Measurements from ENCODE around the gene NLGN2.

The NLGN2 gene

GRCh38 chr17:7425756-7426155 lies 18.1 kb downstream of the NLGN2 start:
- Histone ChIP-seq H3K27ac (ENCODE audit: low read depth, low read length) (no peak overlapping the region), H3K27me3 (ENCODE audit: insufficient read depth, low read length, poor library complexity) (no peaks in the 10 kb centered on the region), H3K4me3 (ENCODE audit: low read length) (no peak overlapping the region), H2AK5ac (ENCODE audit: low read length) (no peak overlapping the region), H4K5ac (ENCODE audit: low read length) (no peak overlapping the region), H2BK5ac (ENCODE audit: low read length) (no peak overlapping the region), H2BK15ac (replicated peaks; ENCODE audit: low read depth) (no peak overlapping the region), H3K4me2 (ENCODE audit: low read length) (no peak overlapping the region), H3K79me2 (ENCODE audit: control insufficient read depth, insufficient read depth, low read length) (no peaks in the 10 kb centered on the region), H3K4me1 (ENCODE audit: control insufficient read depth, low read depth, low read length) (no peaks in the 10 kb centered on the region), H3K79me1 (ENCODE audit: low read length) (no peaks in the 10 kb centered on the region), H3K18ac (ENCODE audit: low read length) (no peak overlapping the region), H3K23ac (ENCODE audit: low read length) (no peak overlapping the region), H4K8ac (ENCODE audit: low read depth, low read length) (no peak overlapping the region), H3K36me3 (ENCODE audit: control insufficient read depth, insufficient read depth, low read length) (no peaks in the 10 kb centered on the region), H2BK120ac (ENCODE audit: low read depth, low read length) (no peak overlapping the region), H3K4ac (ENCODE audit: low read depth, low read length) (no peak overlapping the region), H3K9ac (ENCODE audit: low read length) (no peak overlapping the region), H3K56ac (ENCODE audit: low read length) (no peak overlapping the region)
- WGBS (ENCODE audit: extremely low coverage, insufficient coverage, low lambda C conversion rate): no CpG with 5 or more reads among the region's 8 CpGs
- DNase-seq: no peak

- H2BK15ac ChIP-seq (replicated peaks; ENCODE audit: low read depth): no peak overlapping the region
- H3K4me2 ChIP-seq (ENCODE audit: low read length): no peak overlapping the region
- H2AK5ac ChIP-seq (ENCODE audit: low read length): no peak overlapping the region
- no peak overlapping the region for H2BK5ac ChIP-seq (ENCODE audit: low read length)
- no peak for DNase-seq
- H3K36me3 ChIP-seq (ENCODE audit: control insufficient read depth, insufficient read depth, low read length): no peaks in the 10 kb centered on the region
- H3K4me1 ChIP-seq (ENCODE audit: control insufficient read depth, low read depth, low read length): no peaks in the 10 kb centered on the region
- no peak overlapping the region for H2BK120ac ChIP-seq (ENCODE audit: low read depth, low read length)
- no peak overlapping the region for H3K56ac ChIP-seq (ENCODE audit: low read length)
- no peak overlapping the region for H3K4ac ChIP-seq (ENCODE audit: low read depth, low read length)
- no peaks in the 10 kb centered on the region for H3K79me2 ChIP-seq (ENCODE audit: control insufficient read depth, insufficient read depth, low read length)
- no peaks in the 10 kb centered on the region for H3K79me1 ChIP-seq (ENCODE audit: low read length)
- H4K8ac ChIP-seq (ENCODE audit: low read depth, low read length): no peak overlapping the region
- H3K23ac ChIP-seq (ENCODE audit: low read length): no peak overlapping the region
- H3K27me3 ChIP-seq (ENCODE audit: insufficient read depth, low read length, poor library complexity): no peaks in the 10 kb centered on the region
- H3K27ac ChIP-seq (ENCODE audit: low read depth, low read length): no peak overlapping the region
- WGBS (ENCODE audit: extremely low coverage, insufficient coverage, low lambda C conversion rate): no CpG with 5 or more reads among the region's 33 CpGs
- no peak overlapping the region for H3K9ac ChIP-seq (ENCODE audit: low read length)
- H4K5ac ChIP-seq (ENCODE audit: low read length): no peak overlapping the region
- H3K18ac ChIP-seq (ENCODE audit: low read length): no peak overlapping the region
- no peak overlapping the region for H3K4me3 ChIP-seq (ENCODE audit: low read length)
Measured at GRCh38 chr17:7426203-7426863, 18.7 kb downstream of the NLGN2 start.

GRCh38 chr17:7426896-7427489 lies 19.3 kb downstream of the NLGN2 start:
- Histone ChIP-seq H2BK5ac (ENCODE audit: low read length) (no peak overlapping the region), H3K27ac (ENCODE audit: low read depth, low read length) (no peak overlapping the region), H3K4me1 (ENCODE audit: control insufficient read depth, low read depth, low read length) (no peaks in the 10 kb centered on the region), H3K79me1 (ENCODE audit: low read length) (no peaks in the 10 kb centered on the region), H3K36me3 (ENCODE audit: control insufficient read depth, insufficient read depth, low read length) (no peaks in the 10 kb centered on the region), H3K79me2 (ENCODE audit: control insufficient read depth, insufficient read depth, low read length) (no peaks in the 10 kb centered on the region), H3K9ac (ENCODE audit: low read length) (no peak overlapping the region), H4K8ac (ENCODE audit: low read depth, low read length) (no peak overlapping the region), H3K4me2 (ENCODE audit: low read length) (no peak overlapping the region), H4K5ac (ENCODE audit: low read length) (no peak overlapping the region), H3K4ac (ENCODE audit: low read depth, low read length) (no peak overlapping the region), H2BK15ac (replicated peaks; ENCODE audit: low read depth) (no peak overlapping the region), H3K56ac (ENCODE audit: low read length) (no peak overlapping the region), H3K18ac (ENCODE audit: low read length) (no peak overlapping the region), H3K27me3 (ENCODE audit: insufficient read depth, low read length, poor library complexity) (no peaks in the 10 kb centered on the region), H2BK120ac (ENCODE audit: low read depth, low read length) (no peak overlapping the region), H2AK5ac (ENCODE audit: low read length) (no peak overlapping the region), H3K23ac (ENCODE audit: low read length) (no peak overlapping the region), H3K4me3 (ENCODE audit: low read length) (no peak overlapping the region)
- WGBS (ENCODE audit: extremely low coverage, insufficient coverage, low lambda C conversion rate): no CpG with 5 or more reads among the region's 29 CpGs
- no peak for DNase-seq

- Histone ChIP-seq H4K8ac (ENCODE audit: low read depth, low read length) (no peak overlapping the region), H3K79me2 (ENCODE audit: control insufficient read depth, insufficient read depth, low read length) (no peaks in the 10 kb centered on the region), H3K56ac (ENCODE audit: low read length) (no peak overlapping the region), H3K36me3 (ENCODE audit: control insufficient read depth, insufficient read depth, low read length) (no peaks in the 10 kb centered on the region), H3K4ac (ENCODE audit: low read depth, low read length) (no peak overlapping the region), H2BK5ac (ENCODE audit: low read length) (no peak overlapping the region), H2AK5ac (ENCODE audit: low read length) (no peak overlapping the region), H3K4me3 (ENCODE audit: low read length) (no peak overlapping the region), H3K4me2 (ENCODE audit: low read length) (no peak overlapping the region), H3K79me1 (ENCODE audit: low read length) (no peaks in the 10 kb centered on the region), H3K27ac (ENCODE audit: low read depth, low read length) (no peak overlapping the region), H3K23ac (ENCODE audit: low read length) (no peak overlapping the region), H3K4me1 (ENCODE audit: control insufficient read depth, low read depth, low read length) (no peaks in the 10 kb centered on the region), H2BK15ac (replicated peaks; ENCODE audit: low read depth) (no peak overlapping the region), H4K5ac (ENCODE audit: low read length) (no peak overlapping the region), H3K27me3 (ENCODE audit: insufficient read depth, low read length, poor library complexity) (no peaks in the 10 kb centered on the region), H2BK120ac (ENCODE audit: low read depth, low read length) (no peak overlapping the region), H3K18ac (ENCODE audit: low read length) (no peak overlapping the region), H3K9ac (ENCODE audit: low read length) (no peak overlapping the region)
- no peak for DNase-seq
- WGBS (ENCODE audit: extremely low coverage, insufficient coverage, low lambda C conversion rate): no CpG with 5 or more reads among the region's 7 CpGs
Measured at GRCh38 chr17:7427549-7427948, 19.9 kb downstream of the NLGN2 start.

GRCh38 chr17:7428557-7428956 lies 20.9 kb downstream of the NLGN2 start, which contains the start of gene SPEM3:
SPEM3 (plus strand) TSS chr17:7428857; CDS start chr17:7428903, 46 bp downstream.
- Histone ChIP-seq H3K23ac (ENCODE audit: low read length) (no peak within 1 kb of the TSS), H2AK5ac (ENCODE audit: low read length) (no peak within 1 kb of the TSS), H3K36me3 (ENCODE audit: control insufficient read depth, insufficient read depth, low read length) (no peaks in the 10 kb centered on the region), H2BK15ac (replicated peaks; ENCODE audit: low read depth) (no peak within 1 kb of the TSS), H3K79me1 (ENCODE audit: low read length) (no peaks in the 10 kb centered on the region), H3K27ac (ENCODE audit: low read depth, low read length) (no peak within 1 kb of the TSS), H4K8ac (ENCODE audit: low read depth, low read length) (no peak within 1 kb of the TSS), H3K9ac (ENCODE audit: low read length) (no peak within 1 kb of the TSS), H3K18ac (ENCODE audit: low read length) (no peak within 1 kb of the TSS), H3K4me1 (ENCODE audit: control insufficient read depth, low read depth, low read length) (no peaks in the 10 kb centered on the region), H2BK120ac (ENCODE audit: low read depth, low read length) (no peak within 1 kb of the TSS), H3K56ac (ENCODE audit: low read length) (no peak within 1 kb of the TSS), H3K4ac (ENCODE audit: low read depth, low read length) (no peak within 1 kb of the TSS), H2BK5ac (ENCODE audit: low read length) (no peak within 1 kb of the TSS), H3K27me3 (ENCODE audit: insufficient read depth, low read length, poor library complexity) (no peaks in the 10 kb centered on the region), H3K79me2 (ENCODE audit: control insufficient read depth, insufficient read depth, low read length) (no peaks in the 10 kb centered on the region), H4K5ac (ENCODE audit: low read length) (no peak within 1 kb of the TSS), H3K4me3 (ENCODE audit: low read length) (no peak within 1 kb of the TSS), H3K4me2 (ENCODE audit: low read length) (no peak within 1 kb of the TSS)
- no peak for DNase-seq
- WGBS (ENCODE audit: extremely low coverage, insufficient coverage, low lambda C conversion rate): no CpG with 5 or more reads among the region's 5 CpGs

- no peak overlapping the region for H4K8ac ChIP-seq (ENCODE audit: low read depth, low read length)
- H3K4me2 ChIP-seq (ENCODE audit: low read length): no peak overlapping the region
- no peak overlapping the region for H3K4ac ChIP-seq (ENCODE audit: low read depth, low read length)
- no peak overlapping the region for H3K18ac ChIP-seq (ENCODE audit: low read length)
- no peak overlapping the region for H2BK120ac ChIP-seq (ENCODE audit: low read depth, low read length)
- no peak overlapping the region for H4K5ac ChIP-seq (ENCODE audit: low read length)
- no CpG with 5 or more reads among the region's 10 CpGs for WGBS (ENCODE audit: extremely low coverage, insufficient coverage, low lambda C conversion rate)
- H3K36me3 ChIP-seq (ENCODE audit: control insufficient read depth, insufficient read depth, low read length): no peaks in the 10 kb centered on the region
- H3K23ac ChIP-seq (ENCODE audit: low read length): no peak overlapping the region
- H2BK5ac ChIP-seq (ENCODE audit: low read length): no peak overlapping the region
- no peaks in the 10 kb centered on the region for H3K4me1 ChIP-seq (ENCODE audit: control insufficient read depth, low read depth, low read length)
- H3K56ac ChIP-seq (ENCODE audit: low read length): no peak overlapping the region
- no peak overlapping the region for H2BK15ac ChIP-seq (replicated peaks; ENCODE audit: low read depth)
- no peaks in the 10 kb centered on the region for H3K27me3 ChIP-seq (ENCODE audit: insufficient read depth, low read length, poor library complexity)
- H3K9ac ChIP-seq (ENCODE audit: low read length): no peak overlapping the region
- DNase-seq: no peak
- H3K79me2 ChIP-seq (ENCODE audit: control insufficient read depth, insufficient read depth, low read length): no peaks in the 10 kb centered on the region
- no peak overlapping the region for H3K4me3 ChIP-seq (ENCODE audit: low read length)
- H2AK5ac ChIP-seq (ENCODE audit: low read length): no peak overlapping the region
- no peaks in the 10 kb centered on the region for H3K79me1 ChIP-seq (ENCODE audit: low read length)
- H3K27ac ChIP-seq (ENCODE audit: low read depth, low read length): no peak overlapping the region
Measured at GRCh38 chr17:7429722-7430121, 22.1 kb downstream of the NLGN2 start.
